ENCODE data around the gene ZNF654.

ZNF654 gene

DNA sequence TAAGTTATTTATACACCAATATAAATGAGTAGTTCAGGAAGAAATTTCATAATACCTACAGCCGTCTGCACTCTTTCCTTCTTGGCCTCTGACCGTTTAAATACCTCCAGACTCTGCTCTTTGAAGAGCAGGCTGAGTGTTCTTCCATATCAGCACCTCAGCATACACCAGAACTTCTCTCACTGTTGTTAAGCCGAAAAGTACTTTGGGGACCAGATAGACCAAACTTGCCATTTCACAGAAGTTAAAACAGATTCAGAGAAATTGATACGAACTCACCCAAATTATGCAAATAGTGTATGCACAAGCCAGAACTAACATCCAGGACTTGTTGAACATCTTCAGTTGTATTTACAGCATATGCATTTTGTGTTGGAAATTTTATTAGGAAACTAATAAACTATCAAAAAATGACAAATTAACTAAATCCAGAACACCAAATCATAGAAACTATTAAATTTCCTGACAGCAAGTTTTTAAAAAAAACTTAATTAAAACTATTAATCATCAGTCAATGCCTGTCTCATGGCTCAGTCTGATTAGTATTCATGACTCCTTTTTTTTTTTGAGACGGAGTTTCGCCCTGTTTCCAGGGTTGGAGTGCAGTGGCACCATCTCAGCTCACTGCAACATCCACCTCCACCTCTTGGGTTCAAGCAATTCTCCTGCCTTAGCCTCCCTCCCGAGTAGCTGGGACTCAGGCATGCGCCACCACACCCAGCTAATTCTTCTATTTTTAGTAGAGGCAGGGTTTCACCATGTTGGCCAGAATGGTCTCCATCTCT lies 24.4 kb upstream of the ZNF654 start:
- Mint-ChIP-seq H3K4me3 (no peak overlapping the region), H3K4me1 (peaks cover 18% of the 10 kb centered on the region), H3K36me3 (ENCODE audit: insufficient read depth) (peaks cover 7% of the 10 kb centered on the region), H3K27ac (ENCODE audit: low read depth) (peak overlapping the region; percentile 64), H3K9me3 (no peaks in the 10 kb centered on the region), H3K27me3 (no peaks in the 10 kb centered on the region)
- no peak for DNase-seq (ENCODE audit: low spot score in 2 of 2)
- ATAC-seq (replicated peaks; ENCODE audit: extremely low read depth, poor library complexity, severe bottlenecking) = no peak

DNA sequence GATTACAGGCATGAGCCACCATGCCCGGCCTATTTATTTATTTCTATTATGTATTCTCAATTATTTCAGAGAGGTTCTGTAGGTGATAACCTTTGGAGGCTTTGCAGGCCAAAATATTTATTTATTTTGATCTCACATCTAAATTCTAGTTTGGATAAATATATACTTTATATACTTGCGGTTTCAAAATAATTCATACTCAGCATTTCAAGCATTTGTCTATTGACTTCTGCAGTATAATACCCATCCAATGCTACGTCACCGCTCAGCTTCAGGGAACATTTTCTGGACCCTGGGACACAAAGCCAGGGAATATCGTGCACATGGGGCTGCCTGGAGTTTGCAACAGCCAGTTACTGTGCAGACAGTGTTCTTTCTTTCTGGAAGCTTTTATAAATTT lies 22.8 kb upstream of the ZNF654 start:
- Mint-ChIP-seq H3K9me3 (no peaks in the 10 kb centered on the region), H3K36me3 (ENCODE audit: insufficient read depth) (peaks cover 7% of the 10 kb centered on the region), H3K27ac (ENCODE audit: low read depth) (no peak overlapping the region), H3K4me3 (no peak overlapping the region), H3K4me1 (peaks cover 12% of the 10 kb centered on the region), H3K27me3 (no peaks in the 10 kb centered on the region)
- ATAC-seq (replicated peaks; ENCODE audit: extremely low read depth, poor library complexity, severe bottlenecking) (no peak), DNase-seq (ENCODE audit: low spot score in 2 of 2) (no peak)

DNA sequence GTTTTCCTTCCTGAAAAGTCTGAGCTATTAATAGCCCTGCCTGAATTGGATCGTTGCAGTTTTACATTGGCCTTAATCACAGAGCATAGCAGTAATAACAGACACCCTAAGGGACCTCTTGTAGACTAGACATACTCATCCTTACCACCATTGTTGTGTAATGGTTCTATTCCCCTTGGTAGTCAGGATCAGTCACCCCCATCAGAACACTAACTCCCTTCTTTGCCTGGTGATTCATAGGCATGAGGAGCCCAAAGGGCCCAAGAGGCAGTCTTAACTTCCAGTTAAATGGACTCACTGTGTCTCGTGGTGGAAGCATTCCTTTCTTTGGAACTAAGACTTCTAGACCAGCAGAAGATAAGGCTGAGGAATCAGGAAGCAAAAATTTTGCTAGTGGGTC lies 20.5 kb upstream of the ZNF654 start:
- ATAC-seq (replicated peaks; ENCODE audit: extremely low read depth, poor library complexity, severe bottlenecking) = no peak
- Mint-ChIP-seq H3K27me3 (no peaks in the 10 kb centered on the region), H3K4me3 (no peak overlapping the region), H3K4me1 (no peaks in the 10 kb centered on the region), H3K9me3 (no peaks in the 10 kb centered on the region), H3K36me3 (ENCODE audit: insufficient read depth) (peaks cover 2% of the 10 kb centered on the region), H3K27ac (ENCODE audit: low read depth) (no peak overlapping the region)
- no peak for DNase-seq (ENCODE audit: low spot score in 2 of 2)

DNA sequence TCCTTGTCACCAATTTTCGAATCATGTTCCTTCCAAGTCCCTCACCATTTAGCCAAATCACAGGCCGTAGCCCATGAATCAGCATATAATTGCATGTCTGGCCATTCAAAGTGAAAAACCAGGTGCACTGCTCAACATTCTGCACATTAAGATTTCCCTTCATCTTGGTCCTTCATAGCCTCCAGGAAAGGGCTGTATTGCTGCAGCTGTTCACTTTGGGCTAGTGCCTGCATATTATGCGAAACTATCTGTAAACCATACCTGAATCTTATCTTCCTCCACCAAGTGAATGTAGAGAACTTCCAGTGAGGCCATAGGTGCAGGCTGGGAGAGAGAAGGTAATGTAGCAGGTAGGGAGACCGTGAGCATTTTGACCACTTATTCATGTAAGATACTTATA lies 18.5 kb upstream of the ZNF654 start:
- DNase-seq (ENCODE audit: low spot score in 2 of 2) (no peak), ATAC-seq (replicated peaks; ENCODE audit: extremely low read depth, poor library complexity, severe bottlenecking) (no peak)
- H3K27ac Mint-ChIP-seq (ENCODE audit: low read depth) = no peak overlapping the region
- no peaks in the 10 kb centered on the region for H3K27me3 Mint-ChIP-seq
- no peaks in the 10 kb centered on the region for H3K4me1 Mint-ChIP-seq
- H3K4me3 Mint-ChIP-seq = no peak overlapping the region
- peaks cover 2% of the 10 kb centered on the region for H3K36me3 Mint-ChIP-seq (ENCODE audit: insufficient read depth)
- H3K9me3 Mint-ChIP-seq = no peaks in the 10 kb centered on the region

DNA sequence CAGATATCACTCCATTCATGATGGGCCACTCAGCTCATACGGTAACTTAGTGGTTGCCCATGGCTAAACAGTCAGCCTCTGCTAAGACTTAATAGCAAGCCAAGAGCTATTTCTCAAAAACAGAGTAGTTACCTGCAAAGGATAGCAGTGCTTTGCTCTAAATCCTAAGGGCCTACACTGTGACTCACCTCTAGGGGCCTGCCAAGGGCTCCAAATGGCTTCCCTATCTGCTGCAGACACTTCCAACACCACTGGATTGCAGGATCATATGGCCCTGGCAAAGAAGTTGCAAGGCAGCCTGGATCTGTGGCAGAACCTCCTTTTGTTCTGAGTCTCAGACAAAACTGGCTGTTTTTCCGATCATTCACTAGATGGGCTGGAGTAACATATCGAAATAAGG lies 18.1 kb upstream of the ZNF654 start:
- no peak for ATAC-seq (replicated peaks; ENCODE audit: extremely low read depth, poor library complexity, severe bottlenecking)
- no peaks in the 10 kb centered on the region for H3K27me3 Mint-ChIP-seq
- H3K4me1 Mint-ChIP-seq = no peaks in the 10 kb centered on the region
- H3K4me3 Mint-ChIP-seq = no peak overlapping the region
- H3K9me3 Mint-ChIP-seq = no peaks in the 10 kb centered on the region
- DNase-seq (ENCODE audit: low spot score in 2 of 2) = no peak
- no peak overlapping the region for H3K27ac Mint-ChIP-seq (ENCODE audit: low read depth)
- H3K36me3 Mint-ChIP-seq (ENCODE audit: insufficient read depth) = peaks cover 2% of the 10 kb centered on the region

GRCh38 chr3:88044411-88044810 lies 14.6 kb upstream of the ZNF654 start:
- peaks cover 2% of the 10 kb centered on the region for H3K36me3 Mint-ChIP-seq (ENCODE audit: insufficient read depth)
- no peaks in the 10 kb centered on the region for H3K27me3 Mint-ChIP-seq
- no peak overlapping the region for H3K27ac Mint-ChIP-seq (ENCODE audit: low read depth)
- H3K4me3 Mint-ChIP-seq = no peak overlapping the region
- ATAC-seq (replicated peaks; ENCODE audit: extremely low read depth, poor library complexity, severe bottlenecking) = no peak
- DNase-seq (ENCODE audit: low spot score in 2 of 2) = no peak
- H3K9me3 Mint-ChIP-seq = no peaks in the 10 kb centered on the region
- no peaks in the 10 kb centered on the region for H3K4me1 Mint-ChIP-seq

DNA sequence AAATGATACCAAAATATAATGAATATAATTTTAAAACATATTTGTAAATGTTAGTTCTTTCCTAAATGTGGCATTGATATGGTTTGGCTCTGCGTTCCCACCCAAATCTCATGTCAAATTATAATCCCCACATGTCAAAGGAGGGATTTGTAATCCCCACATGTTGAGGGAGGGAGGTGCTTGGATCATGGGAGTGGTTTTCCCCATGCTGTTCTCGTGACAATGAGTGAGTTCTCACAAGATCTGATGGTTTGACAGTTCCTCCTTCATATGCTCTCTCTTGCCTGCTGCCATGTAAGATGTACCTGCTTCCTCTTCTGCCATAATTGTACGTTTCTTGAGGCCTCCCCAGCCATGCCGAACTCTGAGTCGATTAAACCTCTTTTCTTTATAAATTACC lies 12.3 kb upstream of the ZNF654 start:
- H3K4me1 Mint-ChIP-seq = no peaks in the 10 kb centered on the region
- no peak overlapping the region for H3K4me3 Mint-ChIP-seq
- no peaks in the 10 kb centered on the region for H3K9me3 Mint-ChIP-seq
- DNase-seq (ENCODE audit: low spot score in 2 of 2) = no peak
- H3K27me3 Mint-ChIP-seq = no peaks in the 10 kb centered on the region
- H3K36me3 Mint-ChIP-seq (ENCODE audit: insufficient read depth) = peaks cover 2% of the 10 kb centered on the region
- peak overlapping the region; percentile 16 for H3K27ac Mint-ChIP-seq (ENCODE audit: low read depth)
- no peak for ATAC-seq (replicated peaks; ENCODE audit: extremely low read depth, poor library complexity, severe bottlenecking)

GRCh38 chr3:88057630-88058305 lies 1.3 kb upstream of the ZNF654 start:
- Mint-ChIP-seq H3K27me3 (no peaks in the 10 kb centered on the region), H3K27ac (ENCODE audit: low read depth) (peak overlapping the region; percentile 99), H3K9me3 (no peaks in the 10 kb centered on the region), H3K36me3 (ENCODE audit: insufficient read depth) (peaks cover 37% of the 10 kb centered on the region), H3K4me1 (peaks cover 48% of the 10 kb centered on the region), H3K4me3 (peak overlapping the region; percentile 100)
- ATAC-seq (replicated peaks; ENCODE audit: extremely low read depth, poor library complexity, severe bottlenecking) (no peak), DNase-seq (ENCODE audit: low spot score in 2 of 2) (peak in 1 of 2 donors; percentile 14)

DNA sequence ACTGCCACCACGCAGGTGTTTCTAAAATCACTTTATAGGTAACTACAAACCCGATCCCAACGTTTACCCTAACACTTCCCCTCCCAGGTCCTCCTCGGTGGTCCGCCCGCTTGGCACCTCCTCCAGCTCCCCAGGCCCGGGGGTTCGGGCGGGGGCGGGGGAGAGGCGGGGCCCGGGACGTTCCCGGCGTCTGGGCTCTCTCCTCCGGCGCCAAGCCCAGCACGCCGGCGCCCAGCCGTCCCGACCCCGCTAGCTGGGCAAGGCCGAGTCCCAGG lies 812 bp upstream of the ZNF654 start:
- Mint-ChIP-seq H3K9me3 (no peaks in the 10 kb centered on the region), H3K4me3 (peak overlapping the region; percentile 100), H3K36me3 (ENCODE audit: insufficient read depth) (peaks cover 37% of the 10 kb centered on the region), H3K27ac (ENCODE audit: low read depth) (peak overlapping the region; percentile 99), H3K4me1 (peaks cover 46% of the 10 kb centered on the region), H3K27me3 (no peaks in the 10 kb centered on the region)
- DNase-seq (ENCODE audit: low spot score in 2 of 2) = no peak
- no peak for ATAC-seq (replicated peaks; ENCODE audit: extremely low read depth, poor library complexity, severe bottlenecking)

- DNase-seq (ENCODE audit: low spot score in 2 of 2) (peak in 1 of 2 donors; percentile 11), ATAC-seq (replicated peaks; ENCODE audit: extremely low read depth, poor library complexity, severe bottlenecking) (no peak)
- H3K4me3 Mint-ChIP-seq = peak overlapping the region; percentile 100
- peak overlapping the region; percentile 99 for H3K27ac Mint-ChIP-seq (ENCODE audit: low read depth)
- H3K27me3 Mint-ChIP-seq = no peaks in the 10 kb centered on the region
- H3K9me3 Mint-ChIP-seq = no peaks in the 10 kb centered on the region
- H3K4me1 Mint-ChIP-seq = peaks cover 54% of the 10 kb centered on the region
- peaks cover 34% of the 10 kb centered on the region for H3K36me3 Mint-ChIP-seq (ENCODE audit: insufficient read depth)
Measured at GRCh38 chr3:88059380-88060170, 520 bp downstream of the ZNF654 start.

DNA sequence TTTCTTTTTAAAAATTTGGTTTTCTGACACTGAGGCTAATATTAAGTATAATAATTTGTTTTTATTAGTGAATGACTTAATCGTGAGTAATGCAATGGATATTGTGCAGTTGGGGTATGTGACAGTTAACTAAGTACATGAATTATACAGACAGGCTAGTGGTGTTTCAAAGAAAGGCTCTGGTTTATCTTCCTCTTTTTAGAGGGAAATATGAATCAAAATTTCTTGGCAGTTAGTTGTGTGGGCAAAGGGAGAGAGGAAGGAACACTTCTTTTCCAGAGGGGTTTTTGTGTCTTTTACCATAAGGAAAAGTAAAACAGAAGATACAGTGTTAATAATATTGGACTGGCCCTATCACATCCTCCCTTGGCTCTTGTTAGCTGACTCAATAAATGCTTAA lies 2.7 kb downstream of the ZNF654 start:
- Mint-ChIP-seq H3K27ac (ENCODE audit: low read depth) (no peak overlapping the region), H3K4me3 (no peak overlapping the region), H3K4me1 (peaks cover 44% of the 10 kb centered on the region), H3K27me3 (no peaks in the 10 kb centered on the region), H3K9me3 (no peaks in the 10 kb centered on the region), H3K36me3 (ENCODE audit: insufficient read depth) (peaks cover 19% of the 10 kb centered on the region)
- ATAC-seq (replicated peaks; ENCODE audit: extremely low read depth, poor library complexity, severe bottlenecking) = no peak
- no peak for DNase-seq (ENCODE audit: low spot score in 2 of 2)

- DNase-seq (ENCODE audit: low spot score in 2 of 2) (no peak), ATAC-seq (replicated peaks; ENCODE audit: extremely low read depth, poor library complexity, severe bottlenecking) (no peak)
- Mint-ChIP-seq H3K27me3 (no peaks in the 10 kb centered on the region), H3K9me3 (no peaks in the 10 kb centered on the region), H3K4me3 (no peak overlapping the region), H3K27ac (ENCODE audit: low read depth) (no peak overlapping the region), H3K4me1 (peaks cover 57% of the 10 kb centered on the region), H3K36me3 (ENCODE audit: insufficient read depth) (no peaks in the 10 kb centered on the region)
Measured at GRCh38 chr3:88075072-88075471, 16.0 kb downstream of the ZNF654 start.

DNA sequence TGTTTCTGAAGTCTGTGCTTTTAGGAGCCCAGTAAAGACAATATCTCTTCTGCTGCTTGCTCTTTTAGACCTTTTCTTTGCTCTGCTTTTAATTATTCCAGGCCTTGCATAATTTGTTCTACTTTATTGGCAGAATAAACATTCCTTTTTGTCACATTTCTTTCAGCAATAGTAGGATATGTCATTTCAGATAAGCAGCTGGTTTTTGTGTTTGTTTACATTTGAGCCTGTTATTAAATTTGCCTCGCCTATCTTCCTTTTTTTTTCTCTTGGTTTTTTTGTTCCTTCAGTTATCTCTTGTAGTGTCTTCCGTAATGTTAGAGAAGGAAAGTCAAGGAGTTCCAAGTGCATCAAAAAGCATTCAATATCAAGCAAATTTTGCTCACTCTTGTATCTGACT lies 16.4 kb downstream of the ZNF654 start:
- Mint-ChIP-seq H3K27ac (ENCODE audit: low read depth) (no peak overlapping the region), H3K27me3 (no peaks in the 10 kb centered on the region), H3K36me3 (ENCODE audit: insufficient read depth) (no peaks in the 10 kb centered on the region), H3K4me3 (no peak overlapping the region), H3K9me3 (no peaks in the 10 kb centered on the region), H3K4me1 (peaks cover 61% of the 10 kb centered on the region)
- ATAC-seq (replicated peaks; ENCODE audit: extremely low read depth, poor library complexity, severe bottlenecking) = no peak
- DNase-seq (ENCODE audit: low spot score in 2 of 2) = no peak

All from central memory CD8-positive, alpha-beta T cell (primary cell).